ENCODE results near the gene PDCD6IP.

PDCD6IP gene

GRCh38 chr3:33883951-33884561 is 85.6 kb downstream of the PDCD6IP start:
- Mint-ChIP-seq H3K9me3 (no peaks in the 10 kb centered on the region), H3K36me3 (ENCODE audit: low read depth) (no peaks in the 10 kb centered on the region), H3K4me1 (ENCODE audit: low read depth) (peaks cover 6% of the 10 kb centered on the region), H3K27me3 (no peaks in the 10 kb centered on the region), H3K4me3 (no peak overlapping the region), H3K27ac (no peak overlapping the region)
- DNase-seq = no peak

DNA sequence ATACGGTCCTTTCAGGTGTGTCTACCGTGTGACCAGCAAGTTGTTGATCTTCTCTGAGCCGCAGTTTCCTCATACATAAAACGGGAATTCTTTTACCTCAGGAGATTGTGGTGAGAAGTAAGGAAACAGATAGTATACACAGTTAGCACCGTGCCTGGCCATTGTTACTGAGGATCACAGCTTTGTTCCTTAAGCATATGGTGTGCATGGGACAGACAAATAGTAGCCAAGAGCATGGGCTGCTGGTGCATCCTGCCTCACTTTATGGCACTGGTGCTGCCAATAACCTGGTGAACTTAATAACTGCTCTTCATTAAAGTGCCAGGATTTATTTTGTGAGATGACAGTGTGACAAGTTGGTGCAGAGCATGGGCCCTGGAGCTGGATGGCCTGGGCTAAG is 86.3 kb downstream of the PDCD6IP start:
- no peak for DNase-seq
- H3K4me3 Mint-ChIP-seq = no peak overlapping the region
- H3K9me3 Mint-ChIP-seq = no peaks in the 10 kb centered on the region
- peaks cover 6% of the 10 kb centered on the region for H3K4me1 Mint-ChIP-seq (ENCODE audit: low read depth)
- no peaks in the 10 kb centered on the region for H3K36me3 Mint-ChIP-seq (ENCODE audit: low read depth)
- no peak overlapping the region for H3K27ac Mint-ChIP-seq
- H3K27me3 Mint-ChIP-seq = no peaks in the 10 kb centered on the region

- DNase-seq = no peak
- Mint-ChIP-seq H3K4me1 (ENCODE audit: low read depth) (peaks cover 6% of the 10 kb centered on the region), H3K36me3 (ENCODE audit: low read depth) (no peaks in the 10 kb centered on the region), H3K4me3 (no peak overlapping the region), H3K9me3 (no peaks in the 10 kb centered on the region), H3K27me3 (no peaks in the 10 kb centered on the region), H3K27ac (no peak overlapping the region)
These were observed 87.1 kb downstream of the PDCD6IP start for GRCh38 chr3:33885496-33885895.

DNA sequence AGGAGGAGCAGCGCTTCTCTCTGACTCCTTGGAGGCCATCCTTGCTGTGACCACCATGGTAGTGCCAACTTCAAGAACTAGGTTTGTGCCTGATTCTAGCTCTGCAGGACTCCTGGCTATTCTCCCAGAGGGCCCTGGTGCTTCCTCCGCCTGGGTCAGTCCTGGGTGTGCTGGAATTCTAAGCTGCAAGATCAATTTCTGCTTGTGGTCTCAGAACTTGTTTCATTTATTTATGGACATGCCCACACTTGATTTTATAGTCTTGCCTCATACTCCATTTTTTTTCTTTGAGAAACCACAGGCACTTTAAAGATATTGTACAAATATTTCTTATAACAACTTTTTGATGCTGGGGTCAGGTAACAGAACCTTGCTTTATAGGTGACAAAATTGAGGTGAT is 87.6 kb downstream of the PDCD6IP start:
- H3K36me3 Mint-ChIP-seq (ENCODE audit: low read depth) = no peaks in the 10 kb centered on the region
- H3K27ac Mint-ChIP-seq = no peak overlapping the region

DNA sequence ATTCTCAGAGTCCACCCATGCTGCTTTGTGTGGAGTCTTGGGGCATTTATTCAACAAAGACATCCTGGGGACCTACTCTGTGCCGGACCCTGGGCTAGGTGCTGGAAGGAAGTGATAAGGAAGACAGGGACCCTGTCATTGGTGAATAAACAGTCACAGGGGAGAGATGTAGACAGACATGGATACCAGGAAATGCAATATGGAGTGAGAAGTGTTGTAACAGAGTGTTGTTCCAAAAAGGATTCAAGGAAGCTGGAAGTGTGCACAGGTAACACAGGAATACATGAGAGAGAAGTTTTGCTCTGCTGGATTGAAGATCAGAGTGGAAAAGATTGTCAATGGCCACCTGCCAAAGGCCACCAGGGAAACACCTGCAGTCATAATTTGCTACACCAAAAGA is 89.0 kb downstream of the PDCD6IP start:
- Mint-ChIP-seq H3K9me3 (no peaks in the 10 kb centered on the region), H3K27ac (no peak overlapping the region), H3K27me3 (no peaks in the 10 kb centered on the region), H3K36me3 (ENCODE audit: low read depth) (no peaks in the 10 kb centered on the region), H3K4me3 (no peak overlapping the region), H3K4me1 (ENCODE audit: low read depth) (peaks cover 6% of the 10 kb centered on the region)
- no peak for DNase-seq

More for the DNA sequence above, 87.6 kb downstream of the PDCD6IP start:
- no peaks in the 10 kb centered on the region for H3K27me3 Mint-ChIP-seq
- no peak for DNase-seq
- H3K4me3 Mint-ChIP-seq = no peak overlapping the region
- no peaks in the 10 kb centered on the region for H3K9me3 Mint-ChIP-seq
- H3K4me1 Mint-ChIP-seq (ENCODE audit: low read depth) = peaks cover 6% of the 10 kb centered on the region

GRCh38 chr3:33889394-33890039 is 91.1 kb downstream of the PDCD6IP start:
- no peaks in the 10 kb centered on the region for H3K36me3 Mint-ChIP-seq (ENCODE audit: low read depth)
- no peak overlapping the region for H3K27ac Mint-ChIP-seq
- no peak overlapping the region for H3K4me3 Mint-ChIP-seq
- H3K9me3 Mint-ChIP-seq = no peaks in the 10 kb centered on the region
- no peaks in the 10 kb centered on the region for H3K27me3 Mint-ChIP-seq
- DNase-seq = no peak
- H3K4me1 Mint-ChIP-seq (ENCODE audit: low read depth) = no peaks in the 10 kb centered on the region

DNA sequence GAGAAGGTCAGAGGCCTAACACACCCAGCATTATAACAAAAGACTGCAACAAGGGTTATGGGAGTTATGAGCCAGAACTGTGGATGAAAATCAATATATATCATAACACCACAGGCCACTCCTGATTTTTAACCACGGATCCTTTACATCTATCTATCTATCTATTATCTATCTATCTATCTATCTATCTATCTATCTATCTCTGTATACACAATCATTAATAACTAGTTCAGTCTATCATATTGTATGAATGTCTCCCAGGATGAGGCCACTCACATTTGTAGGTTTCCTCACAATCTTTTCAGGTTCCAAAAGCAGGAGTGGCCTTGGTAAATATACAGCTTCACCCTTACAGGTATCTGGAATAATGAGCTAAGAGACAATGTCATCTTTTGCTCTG is 94.2 kb downstream of the PDCD6IP start:
- H3K9me3 Mint-ChIP-seq = no peaks in the 10 kb centered on the region
- no peaks in the 10 kb centered on the region for H3K36me3 Mint-ChIP-seq (ENCODE audit: low read depth)
- H3K27ac Mint-ChIP-seq = no peak overlapping the region
- no peak overlapping the region for H3K4me3 Mint-ChIP-seq
- H3K27me3 Mint-ChIP-seq = no peaks in the 10 kb centered on the region
- no peaks in the 10 kb centered on the region for H3K4me1 Mint-ChIP-seq (ENCODE audit: low read depth)
- DNase-seq = no peak

- no peak overlapping the region for H3K27ac Mint-ChIP-seq
- H3K27me3 Mint-ChIP-seq = no peaks in the 10 kb centered on the region
- no peaks in the 10 kb centered on the region for H3K9me3 Mint-ChIP-seq
- H3K4me3 Mint-ChIP-seq = no peak overlapping the region
- H3K4me1 Mint-ChIP-seq (ENCODE audit: low read depth) = no peaks in the 10 kb centered on the region
- no peaks in the 10 kb centered on the region for H3K36me3 Mint-ChIP-seq (ENCODE audit: low read depth)
- DNase-seq = no peak
These were observed 97.2 kb downstream of the PDCD6IP start for GRCh38 chr3:33895658-33896057.

DNA sequence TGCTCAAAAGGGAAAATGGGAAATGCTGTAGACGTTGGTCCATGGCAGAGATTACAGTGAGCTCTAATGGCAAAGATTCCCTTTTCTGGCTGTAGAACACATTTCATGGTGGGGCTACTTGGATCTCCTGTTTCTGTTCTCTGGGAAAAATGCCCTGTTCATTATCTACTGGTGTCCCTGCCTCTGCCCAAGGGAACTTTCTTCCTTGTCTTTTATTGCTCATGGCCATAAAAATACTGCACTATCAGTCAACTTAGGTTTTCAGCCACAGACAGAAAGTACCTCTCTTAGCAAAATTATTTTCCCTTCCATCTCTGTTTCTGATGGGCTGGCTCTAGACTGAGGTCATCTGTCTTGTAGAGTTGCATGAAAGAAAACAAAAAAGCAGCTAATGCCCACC is 98.9 kb downstream of the PDCD6IP start:
- Mint-ChIP-seq H3K27ac (no peak overlapping the region), H3K9me3 (no peaks in the 10 kb centered on the region), H3K4me3 (no peak overlapping the region), H3K4me1 (ENCODE audit: low read depth) (no peaks in the 10 kb centered on the region), H3K27me3 (no peaks in the 10 kb centered on the region), H3K36me3 (ENCODE audit: low read depth) (no peaks in the 10 kb centered on the region)
- DNase-seq = no peak

DNA sequence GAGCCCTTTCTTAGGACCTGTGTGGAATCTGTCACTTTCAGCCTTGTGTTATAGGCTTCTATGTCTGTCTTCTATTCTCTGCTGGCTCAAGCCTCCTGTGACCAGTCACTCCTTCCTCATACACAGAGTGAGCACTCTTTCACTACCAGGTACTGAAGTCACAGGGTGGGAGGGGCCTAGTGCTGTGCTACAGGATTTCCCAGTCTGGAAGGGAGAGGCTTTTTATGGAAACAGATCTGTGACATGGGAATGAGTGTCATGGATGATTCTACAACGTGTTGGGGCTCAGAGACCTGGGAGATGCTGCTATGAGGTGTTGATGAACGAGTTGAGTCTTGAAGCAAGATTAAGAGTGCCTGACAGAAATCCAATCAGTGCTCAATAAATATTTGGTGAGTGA is 100.5 kb downstream of the PDCD6IP start:
- Mint-ChIP-seq H3K36me3 (ENCODE audit: low read depth) (no peaks in the 10 kb centered on the region), H3K4me3 (no peak overlapping the region), H3K27ac (no peak overlapping the region), H3K4me1 (ENCODE audit: low read depth) (no peaks in the 10 kb centered on the region), H3K9me3 (no peaks in the 10 kb centered on the region), H3K27me3 (no peaks in the 10 kb centered on the region)
- DNase-seq = no peak

- Mint-ChIP-seq H3K27me3 (no peaks in the 10 kb centered on the region), H3K4me1 (ENCODE audit: low read depth) (no peaks in the 10 kb centered on the region), H3K9me3 (no peaks in the 10 kb centered on the region), H3K27ac (no peak overlapping the region), H3K36me3 (ENCODE audit: low read depth) (no peaks in the 10 kb centered on the region), H3K4me3 (no peak overlapping the region)
- DNase-seq = no peak
These were observed 102.0 kb downstream of the PDCD6IP start for GRCh38 chr3:33900440-33900808.

GRCh38 chr3:33900809-33901505 is 102.5 kb downstream of the PDCD6IP start:
- no peak overlapping the region for H3K4me3 Mint-ChIP-seq
- H3K36me3 Mint-ChIP-seq (ENCODE audit: low read depth) = no peaks in the 10 kb centered on the region
- DNase-seq = no peak
- no peaks in the 10 kb centered on the region for H3K27me3 Mint-ChIP-seq
- no peaks in the 10 kb centered on the region for H3K9me3 Mint-ChIP-seq
- H3K27ac Mint-ChIP-seq = no peak overlapping the region
- no peaks in the 10 kb centered on the region for H3K4me1 Mint-ChIP-seq (ENCODE audit: low read depth)

DNA sequence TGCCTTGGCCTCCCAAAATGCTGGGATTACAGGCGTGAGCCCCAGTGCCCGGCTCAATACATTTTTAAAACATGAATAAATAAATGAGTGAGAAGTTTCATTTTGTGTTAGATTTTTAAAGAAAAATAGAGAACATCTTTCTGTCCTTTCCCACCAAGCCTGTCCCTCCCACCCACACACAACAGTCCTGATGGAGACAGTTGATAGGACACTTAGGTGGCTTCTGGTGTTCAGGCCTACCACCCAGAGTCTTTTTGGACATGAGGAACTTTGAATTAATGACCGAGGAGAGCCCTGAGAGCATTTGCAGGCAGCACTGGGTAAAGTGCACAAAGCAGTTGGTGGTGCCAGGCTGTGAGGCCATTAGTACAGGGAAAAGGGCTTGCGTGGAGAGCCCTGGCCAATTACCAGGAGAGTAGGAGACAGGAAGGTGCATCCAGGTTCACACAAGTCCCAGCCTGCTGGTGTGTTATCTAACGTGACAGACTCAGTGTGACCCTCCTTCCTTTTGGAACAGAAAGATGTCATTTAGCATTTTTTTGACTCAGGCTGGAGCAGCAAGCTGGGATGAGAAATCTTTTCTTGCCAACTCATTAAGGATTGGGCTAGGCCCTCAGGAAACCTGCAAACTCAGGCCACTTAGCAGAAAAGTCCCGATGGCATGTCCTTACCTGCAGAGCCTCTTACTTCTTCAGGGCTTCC is 103.6 kb downstream of the PDCD6IP start:
- DNase-seq = no peak
- Mint-ChIP-seq H3K4me1 (ENCODE audit: low read depth) (no peaks in the 10 kb centered on the region), H3K9me3 (no peaks in the 10 kb centered on the region), H3K27me3 (no peaks in the 10 kb centered on the region), H3K27ac (no peak overlapping the region), H3K36me3 (ENCODE audit: low read depth) (no peaks in the 10 kb centered on the region), H3K4me3 (no peak overlapping the region)

DNA sequence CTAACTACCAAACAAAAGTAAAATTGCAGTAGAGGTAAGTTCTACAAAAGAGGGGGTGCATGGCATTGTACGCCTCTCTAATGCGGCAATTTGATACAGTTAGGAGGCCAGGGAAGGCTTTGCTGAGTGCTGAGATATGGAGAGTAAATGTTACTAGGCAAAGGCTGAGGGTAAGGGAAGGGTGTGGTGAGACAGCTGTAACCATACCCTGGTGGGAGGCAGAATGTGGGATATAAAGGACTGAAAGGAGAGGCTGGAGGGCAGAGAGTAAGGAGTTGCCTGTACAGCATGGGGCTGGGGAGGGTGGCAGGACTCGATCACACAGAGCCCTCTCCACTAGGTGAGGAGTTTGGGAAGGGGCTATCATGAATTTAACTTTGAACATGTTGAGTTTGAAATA is 106.3 kb downstream of the PDCD6IP start:
- Mint-ChIP-seq H3K4me3 (no peak overlapping the region), H3K4me1 (ENCODE audit: low read depth) (no peaks in the 10 kb centered on the region), H3K36me3 (ENCODE audit: low read depth) (no peaks in the 10 kb centered on the region), H3K9me3 (no peaks in the 10 kb centered on the region), H3K27ac (no peak overlapping the region), H3K27me3 (no peaks in the 10 kb centered on the region)
- no peak for DNase-seq
